Measurements from ENCODE around the gene IREB2. TPM values are rescaled to one million over a fixed set of nuclear protein-coding genes. Genes with fewer than 3 reads are reported as not detected.
A peak's percentile ranks its signal among the peaks of the same experiment; 100 is the strongest.
"Not testable (repeated sequence)": the region's sequence is repeated elsewhere in the genome, so short reads cannot be mapped to it uniquely, and the experiment has no call there.

Gene IREB2
- polyA plus RNA-seq, 3 donors, result 11.7 to 25.5 (median 16.7) TPM

GRCh38 chr15:78537266-78537905 lies 99.4 kb downstream of the IREB2 start:
- Mint-ChIP-seq H3K4me3 (no peak overlapping the region), H3K4me1 (peaks cover 20% of the 10 kb centered on the region), H3K27ac (no peak overlapping the region), H3K27me3 (ENCODE audit: low read depth in 3 of 3) (peaks cover 2 to 4% (median 2%) of the 10 kb centered on the region in 3 donors), H3K9me3 (peaks cover 0 to 3% (median 0%) of the 10 kb centered on the region in 7 donors), H3K36me3 (peaks cover 3 to 6% of the 10 kb centered on the region in 2 donors)
- Histone ChIP-seq H4K20me1 (ENCODE audit: insufficient read depth, low read length) (peaks cover 3% of the 10 kb centered on the region), H3K9ac (ENCODE audit: insufficient read depth, low read length, poor library complexity, severe bottlenecking) (no peak overlapping the region), H3K27me3 (ENCODE audit: control insufficient read depth in 2 of 2, insufficient read depth in 2 of 2, low read length in 2 of 2) (no peaks in the 10 kb centered on the region), H2AFZ (ENCODE audit: insufficient read depth, low read depth, low read length, poor library complexity, severe bottlenecking) (no peak overlapping the region), H3K79me2 (ENCODE audit: insufficient read depth, low read length) (peaks cover 25% of the 10 kb centered on the region), H3K4me1 (ENCODE audit: control insufficient read depth in 1 of 2, insufficient read depth in 2 of 2, low read length in 2 of 2) (peaks cover 14 to 18% of the 10 kb centered on the region in 2 donors), H3K4me3 (replicated peaks in 1 of 3; ENCODE audit: low read depth in 2 of 3, low read length in 3 of 3) (no peak overlapping the region), H3K27ac (ENCODE audit: low read depth in 1 of 2, low read length in 2 of 2) (no peak overlapping the region), H3K4me2 (replicated peaks; ENCODE audit: extremely low read depth, low read length, poor library complexity, severe bottlenecking) (no peak overlapping the region), H3K9me3 (replicated peaks in 1 of 2; ENCODE audit: control insufficient read depth in 1 of 2, insufficient read depth in 1 of 2, low read length in 2 of 2) (no peaks in the 10 kb centered on the region), H3K36me3 (replicated peaks in 1 of 2; ENCODE audit: control insufficient read depth in 1 of 2, insufficient read depth in 2 of 2, low read length in 2 of 2) (peaks cover 0 to 3% of the 10 kb centered on the region in 2 donors)
- intact Hi-C loops (cut with micrococcal nuclease), result no loop called here
- no peak for DNase-seq
- TF ChIP-seq CTCF (IDR thresholded peaks at IDR 0.05), result no peak
- 100% methylated on average over 4 of the region's 5 CpGs for WGBS (ENCODE audit: insufficient coverage)

DNA sequence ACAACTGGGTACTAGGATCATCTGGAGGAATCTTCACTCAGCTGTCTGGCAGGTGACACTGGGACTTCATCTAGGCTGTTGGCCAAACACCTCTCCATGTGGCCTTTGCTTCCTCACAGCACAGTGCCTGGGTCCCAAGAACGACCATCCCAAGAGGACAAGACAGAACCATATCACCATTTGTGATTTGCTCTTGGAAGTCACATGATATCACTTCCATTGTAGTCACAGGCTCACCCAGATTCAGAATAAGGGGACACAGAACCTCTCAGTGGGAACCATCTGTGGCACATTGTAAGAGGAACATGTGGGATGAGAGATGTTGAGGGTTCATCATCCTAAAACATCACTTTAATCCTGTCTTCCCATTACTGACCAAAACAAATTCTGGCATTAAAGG lies 100.3 kb downstream of the IREB2 start:
- 80% methylated on average over 1 of the region's 1 CpG for WGBS (ENCODE audit: insufficient coverage)
- no peaks in the 10 kb centered on the region for H3K27me3 ChIP-seq (ENCODE audit: control insufficient read depth in 2 of 2, insufficient read depth in 2 of 2, low read length in 2 of 2)
- no peak overlapping the region for H3K9ac ChIP-seq (ENCODE audit: insufficient read depth, low read length, poor library complexity, severe bottlenecking)
- peaks cover 0 to 3% (median 0%) of the 10 kb centered on the region in 7 donors for H3K9me3 Mint-ChIP-seq
- H2AFZ ChIP-seq (ENCODE audit: insufficient read depth, low read depth, low read length, poor library complexity, severe bottlenecking), result peak overlapping the region; percentile 19
- peaks cover 34% of the 10 kb centered on the region for H3K79me2 ChIP-seq (ENCODE audit: insufficient read depth, low read length)
- no peak overlapping the region for H3K27ac Mint-ChIP-seq
- H3K9me3 ChIP-seq (replicated peaks in 1 of 2; ENCODE audit: control insufficient read depth in 1 of 2, insufficient read depth in 1 of 2, low read length in 2 of 2), result no peaks in the 10 kb centered on the region
- TF ChIP-seq CTCF (IDR thresholded peaks at IDR 0.05), result no peak
- peaks cover 16 to 21% of the 10 kb centered on the region in 2 donors for H3K4me1 ChIP-seq (ENCODE audit: control insufficient read depth in 1 of 2, insufficient read depth in 2 of 2, low read length in 2 of 2)
- H3K36me3 Mint-ChIP-seq, result peaks cover 11 to 16% of the 10 kb centered on the region in 2 donors
- peaks cover 2 to 4% (median 2%) of the 10 kb centered on the region in 3 donors for H3K27me3 Mint-ChIP-seq (ENCODE audit: low read depth in 3 of 3)
- no peak overlapping the region for H3K4me3 ChIP-seq (replicated peaks in 1 of 3; ENCODE audit: low read depth in 2 of 3, low read length in 3 of 3)
- intact Hi-C loops (cut with micrococcal nuclease), result no loop called here
- peaks cover 8 to 13% of the 10 kb centered on the region in 2 donors for H3K36me3 ChIP-seq (replicated peaks in 1 of 2; ENCODE audit: control insufficient read depth in 1 of 2, insufficient read depth in 2 of 2, low read length in 2 of 2)
- H3K27ac ChIP-seq (ENCODE audit: low read depth in 1 of 2, low read length in 2 of 2), result no peak overlapping the region
- peaks cover 13% of the 10 kb centered on the region for H4K20me1 ChIP-seq (ENCODE audit: insufficient read depth, low read length)
- H3K4me3 Mint-ChIP-seq, result no peak overlapping the region
- no peak for DNase-seq
- peaks cover 27% of the 10 kb centered on the region for H3K4me1 Mint-ChIP-seq
- no peak overlapping the region for H3K4me2 ChIP-seq (replicated peaks; ENCODE audit: extremely low read depth, low read length, poor library complexity, severe bottlenecking)

DNA sequence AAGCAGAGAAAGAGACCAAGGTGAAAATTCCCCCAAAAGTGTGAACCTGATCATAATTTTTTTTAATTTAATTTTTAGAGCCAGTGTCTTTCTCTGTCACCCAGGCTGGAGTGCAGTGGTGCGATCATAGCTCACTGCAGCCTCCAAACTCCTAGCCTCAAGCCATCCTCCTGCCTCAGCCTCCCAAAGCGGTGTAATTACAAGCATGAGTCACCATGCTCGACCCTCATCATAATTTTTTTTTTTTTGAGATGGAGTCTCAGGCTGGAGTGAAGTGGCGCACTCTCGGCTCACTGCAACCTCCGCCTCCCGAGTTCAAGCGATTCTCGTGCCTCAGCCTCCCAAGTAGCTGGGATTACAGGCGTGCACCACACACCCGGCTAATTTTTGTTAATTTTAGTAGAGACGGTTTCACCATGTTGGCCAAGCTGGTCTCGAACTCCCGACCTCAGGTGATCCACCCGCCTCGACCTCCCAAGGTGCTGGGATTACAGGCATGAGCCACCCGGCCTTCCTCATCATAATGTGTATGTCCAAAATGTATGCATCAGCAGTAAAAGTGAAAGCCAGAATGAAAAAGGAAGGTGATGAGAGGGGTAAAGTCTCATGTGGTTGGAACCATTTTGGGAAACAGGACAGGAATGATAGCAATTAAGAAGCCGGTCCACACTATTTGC lies 101.6 kb downstream of the IREB2 start:
- peaks cover 17% of the 10 kb centered on the region for H4K20me1 ChIP-seq (ENCODE audit: insufficient read depth, low read length)
- peak overlapping the region; percentile 67 to 89 (median 77) for H3K4me3 ChIP-seq (replicated peaks in 1 of 3; ENCODE audit: low read depth in 2 of 3, low read length in 3 of 3)
- not testable (repeated sequence) for H3K27me3 ChIP-seq (ENCODE audit: control insufficient read depth in 2 of 2, insufficient read depth in 2 of 2, low read length in 2 of 2); H3K9me3 Mint-ChIP-seq; H3K9me3 ChIP-seq (replicated peaks in 1 of 2; ENCODE audit: control insufficient read depth in 1 of 2, insufficient read depth in 1 of 2, low read length in 2 of 2); H3K27me3 Mint-ChIP-seq (ENCODE audit: low read depth in 3 of 3); DNase-seq
- peaks cover 27% of the 10 kb centered on the region for H3K4me1 Mint-ChIP-seq
- peaks cover 16 to 27% of the 10 kb centered on the region in 2 donors for H3K36me3 Mint-ChIP-seq
- H2AFZ ChIP-seq (ENCODE audit: insufficient read depth, low read depth, low read length, poor library complexity, severe bottlenecking), result peak overlapping the region; percentile 86
- H3K9ac ChIP-seq (ENCODE audit: insufficient read depth, low read length, poor library complexity, severe bottlenecking), result peak overlapping the region; percentile 97
- H3K4me1 ChIP-seq (ENCODE audit: control insufficient read depth in 1 of 2, insufficient read depth in 2 of 2, low read length in 2 of 2), result peaks cover 16 to 21% of the 10 kb centered on the region in 2 donors
- WGBS (ENCODE audit: insufficient coverage), result 87% methylated on average over 11 of the region's 18 CpGs
- peaks cover 12 to 26% of the 10 kb centered on the region in 2 donors for H3K36me3 ChIP-seq (replicated peaks in 1 of 2; ENCODE audit: control insufficient read depth in 1 of 2, insufficient read depth in 2 of 2, low read length in 2 of 2)
- H3K79me2 ChIP-seq (ENCODE audit: insufficient read depth, low read length), result peaks cover 42% of the 10 kb centered on the region
- intact Hi-C loops (cut with micrococcal nuclease), result loop anchor here (5.0 kb wide), 2 partner anchors 102 to 242 kb away; partner anchors contain the start of genes IREB2 (in 2 of the 2) and SKIC8 (in 1 of the 2)
- H3K27ac ChIP-seq (ENCODE audit: low read depth in 1 of 2, low read length in 2 of 2), result peak overlapping the region; percentile 94 to 97
- peak overlapping the region; percentile 96 for H3K4me2 ChIP-seq (replicated peaks; ENCODE audit: extremely low read depth, low read length, poor library complexity, severe bottlenecking)
- peak overlapping the region; percentile 94 to 98 for H3K4me3 Mint-ChIP-seq
- H3K27ac Mint-ChIP-seq, result peak overlapping the region; percentile 98 to 100 (median 99)

Data from CD14-positive monocyte (primary cell).